ENCODE data around the gene ANKRD13B.

DNA sequence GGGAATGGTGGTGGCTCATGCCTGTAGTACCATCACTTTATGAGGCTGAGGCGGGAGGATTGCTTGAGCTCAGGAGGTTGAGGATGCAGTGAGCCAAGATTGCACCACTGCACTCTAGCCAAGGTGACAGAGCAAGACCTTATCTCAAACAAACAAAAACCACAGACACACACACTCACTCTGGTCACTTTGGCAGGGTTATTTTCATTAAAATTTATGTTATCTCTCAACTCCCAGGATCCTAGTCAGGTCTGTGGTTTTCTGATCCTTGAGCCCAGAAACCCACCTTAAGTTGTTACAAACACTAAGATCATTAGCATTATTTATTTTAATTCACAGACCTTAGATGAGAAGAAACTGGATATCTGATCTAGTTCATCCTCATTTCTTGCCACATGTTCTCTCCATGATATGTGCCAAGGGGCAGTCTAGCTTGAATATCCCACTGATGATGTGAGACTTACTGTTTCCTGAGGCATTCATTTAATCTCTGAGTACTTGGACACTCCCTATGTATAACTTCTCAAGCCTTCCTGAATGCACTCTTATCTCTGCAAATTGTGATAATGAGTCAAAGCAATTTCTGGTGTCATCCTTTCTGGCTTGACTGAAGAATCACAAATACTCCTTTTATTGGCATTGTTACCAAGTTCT is 35.7 kb upstream of the ANKRD13B start:
- TF ChIP-seq EZH2phosphoT487 (IDR thresholded peaks at IDR 0.05; ENCODE audit: low read depth): no peak
- TF ChIP-seq, protein P1, sequence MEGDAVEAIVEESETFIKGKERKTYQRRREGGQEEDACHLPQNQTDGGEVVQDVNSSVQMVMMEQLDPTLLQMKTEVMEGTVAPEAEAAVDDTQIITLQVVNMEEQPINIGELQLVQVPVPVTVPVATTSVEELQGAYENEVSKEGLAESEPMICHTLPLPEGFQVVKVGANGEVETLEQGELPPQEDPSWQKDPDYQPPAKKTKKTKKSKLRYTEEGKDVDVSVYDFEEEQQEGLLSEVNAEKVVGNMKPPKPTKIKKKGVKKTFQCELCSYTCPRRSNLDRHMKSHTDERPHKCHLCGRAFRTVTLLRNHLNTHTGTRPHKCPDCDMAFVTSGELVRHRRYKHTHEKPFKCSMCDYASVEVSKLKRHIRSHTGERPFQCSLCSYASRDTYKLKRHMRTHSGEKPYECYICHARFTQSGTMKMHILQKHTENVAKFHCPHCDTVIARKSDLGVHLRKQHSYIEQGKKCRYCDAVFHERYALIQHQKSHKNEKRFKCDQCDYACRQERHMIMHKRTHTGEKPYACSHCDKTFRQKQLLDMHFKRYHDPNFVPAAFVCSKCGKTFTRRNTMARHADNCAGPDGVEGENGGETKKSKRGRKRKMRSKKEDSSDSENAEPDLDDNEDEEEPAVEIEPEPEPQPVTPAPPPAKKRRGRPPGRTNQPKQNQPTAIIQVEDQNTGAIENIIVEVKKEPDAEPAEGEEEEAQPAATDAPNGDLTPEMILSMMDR (IDR thresholded peaks at IDR 0.05; ENCODE audit: low read depth, low read length): no peak
